Neural progenitor cell (in vitro differentiated cells): ENCODE data around the gene IFIH1.

Experiments used
- CTCF ChIP-seq: fragments of 200-600 bp; sonication (generic); IDR thresholded peaks from 2 replicates; pipeline ENCODE4 v1.5.1; 2017; ENCODE audit warnings: antibody characterized with exemption, mild to moderate bottlenecking
- EZH2 ChIP-seq: fragments of 200-600 bp; sonication (generic); IDR thresholded peaks from 2 replicates; pipeline ENCODE4 v1.6.1; 2017; ENCODE audit warnings: antibody characterized with exemption, mild to moderate bottlenecking, moderate library complexity
- EZH2phosphoT487 ChIP-seq: fragments of 200-600 bp; sonication (generic); IDR thresholded peaks from 2 replicates; pipeline ENCODE4 v1.6.1; 2017; ENCODE audit warnings: antibody characterized with exemption

GRCh38 chr2:162244541-162245031 lies 73.9 kb downstream of the IFIH1 start:
- TF ChIP-seq CTCF, result no peak
- no peak for TF ChIP-seq EZH2phosphoT487
- no peak for TF ChIP-seq EZH2
